Breast epithelium (tissue), 3 donors: ENCODE results near the gene RASGRF2.

Source experiments
- POLR2A ChIP-seq: fragments of 450-650 bp; IDR thresholded peaks from one replicate; pipeline ENCODE4 v1.6.1; 2016; ENCODE audit warnings: antibody characterized with exemption, mild to moderate bottlenecking, moderate library complexity
- POLR2AphosphoS5 ChIP-seq, 3 donors: sonication (generic); formaldehyde crosslinking; IDR thresholded peaks; one replicate each; pipeline ENCODE4 v1.6.1; 2017; ENCODE audit warnings: antibody characterized with exemption in 3 of 3
- TF ChIP-seq, protein P1 (sequence below), 3 donors: fragments of 450-650 bp; IDR thresholded peaks; one replicate each; pipeline ENCODE4 v1.5.1; 2016 to 2017; ENCODE audit warnings: antibody characterized with exemption in 3 of 3, mild to moderate bottlenecking in 3 of 3, moderate library complexity in 3 of 3

GRCh38 chr5:81239613-81240012, 279.4 kb downstream of the RASGRF2 start:
- TF ChIP-seq, protein P1, sequence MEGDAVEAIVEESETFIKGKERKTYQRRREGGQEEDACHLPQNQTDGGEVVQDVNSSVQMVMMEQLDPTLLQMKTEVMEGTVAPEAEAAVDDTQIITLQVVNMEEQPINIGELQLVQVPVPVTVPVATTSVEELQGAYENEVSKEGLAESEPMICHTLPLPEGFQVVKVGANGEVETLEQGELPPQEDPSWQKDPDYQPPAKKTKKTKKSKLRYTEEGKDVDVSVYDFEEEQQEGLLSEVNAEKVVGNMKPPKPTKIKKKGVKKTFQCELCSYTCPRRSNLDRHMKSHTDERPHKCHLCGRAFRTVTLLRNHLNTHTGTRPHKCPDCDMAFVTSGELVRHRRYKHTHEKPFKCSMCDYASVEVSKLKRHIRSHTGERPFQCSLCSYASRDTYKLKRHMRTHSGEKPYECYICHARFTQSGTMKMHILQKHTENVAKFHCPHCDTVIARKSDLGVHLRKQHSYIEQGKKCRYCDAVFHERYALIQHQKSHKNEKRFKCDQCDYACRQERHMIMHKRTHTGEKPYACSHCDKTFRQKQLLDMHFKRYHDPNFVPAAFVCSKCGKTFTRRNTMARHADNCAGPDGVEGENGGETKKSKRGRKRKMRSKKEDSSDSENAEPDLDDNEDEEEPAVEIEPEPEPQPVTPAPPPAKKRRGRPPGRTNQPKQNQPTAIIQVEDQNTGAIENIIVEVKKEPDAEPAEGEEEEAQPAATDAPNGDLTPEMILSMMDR (IDR thresholded peaks at IDR 0.05) = no peak
- TF ChIP-seq POLR2A (no peak), POLR2AphosphoS5 (IDR thresholded peaks at IDR 0.05) (no peak)
